SK-N-SH treated with all-trans-retinoic acid at 6 μM for 48 hours (cell line): ENCODE results near the gene ADGRL2.

Experiments used
- ATAC-seq: fragments of 200-7000 bp; cut with Tn5 transposase; 3 replicates; pipeline ENCODE4 v1.9.1; 2020; ENCODE audit warnings: mild to moderate bottlenecking, moderate library complexity
- ARNTL ChIP-seq: fragments of 450-650 bp; formaldehyde crosslinking; IDR thresholded peaks from 2 replicates; pipeline ENCODE4 v1.5.0; 2020; ENCODE audit warnings: low read depth, mild to moderate bottlenecking, moderate library complexity, borderline replicate concordance
- BACH2 ChIP-seq: fragments of 250-450 bp; sonication (Bioruptor Pico); IDR thresholded peaks from 2 replicates; pipeline ENCODE4 v1.9.0; 2021; ENCODE audit warnings: mild to moderate bottlenecking, borderline replicate concordance
- CREB5 ChIP-seq: fragments of 250-450 bp; sonication (Bioruptor Pico); IDR thresholded peaks from 2 replicates; pipeline ENCODE4 v1.5.1; 2020; ENCODE audit warnings: low read depth, mild to moderate bottlenecking, moderate library complexity
- CSDC2 ChIP-seq: fragments of 250-450 bp; sonication (Bioruptor Pico); IDR thresholded peaks from 2 replicates; pipeline ENCODE4 v1.5.0; 2020; ENCODE audit warnings: mild to moderate bottlenecking, moderate library complexity
- ESRRG ChIP-seq: fragments of 250-450 bp; sonication (Bioruptor Pico); IDR thresholded peaks from 2 replicates; pipeline ENCODE4 v1.6.1; 2021; ENCODE audit warnings: mild to moderate bottlenecking
- ISL1 ChIP-seq: fragments of 250-450 bp; sonication (Bioruptor Pico); IDR thresholded peaks from 2 replicates; pipeline ENCODE4 v2.1.2; 2022; ENCODE audit warnings: mild to moderate bottlenecking, moderate library complexity
- OSR1 ChIP-seq: fragments of 250-450 bp; sonication (Bioruptor Pico); IDR thresholded peaks from 2 replicates; pipeline ENCODE4 v1.8.0; 2022; ENCODE audit warnings: moderate library complexity, mild to moderate bottlenecking, inconsistent platforms
- RARB ChIP-seq: fragments of 250-450 bp; sonication (Bioruptor Pico); IDR thresholded peaks from 2 replicates; pipeline ENCODE4 v1.8.0; 2021; ENCODE audit warnings: mild to moderate bottlenecking, moderate library complexity
- TCF4 ChIP-seq: fragments of 250-450 bp; sonication (Bioruptor Pico); IDR thresholded peaks from 2 replicates; pipeline ENCODE4 v1.8.0; 2021; ENCODE audit warnings: mild to moderate bottlenecking, moderate library complexity, borderline replicate concordance
- TOX ChIP-seq: fragments of 250-450 bp; sonication (Bioruptor Pico); IDR thresholded peaks from 2 replicates; pipeline ENCODE4 v1.8.0; 2021; ENCODE audit warnings: mild to moderate bottlenecking, moderate library complexity, borderline replicate concordance
- ZFP3 ChIP-seq: fragments of 250-450 bp; sonication (Bioruptor Pico); IDR thresholded peaks from 2 replicates; pipeline ENCODE4 v1.5.0; 2020; ENCODE audit warnings: mild to moderate bottlenecking, moderate library complexity
- ZFP30 ChIP-seq: fragments of 450-650 bp; formaldehyde crosslinking; IDR thresholded peaks from 2 replicates; pipeline ENCODE4 v1.5.0; 2022; ENCODE audit warnings: mild to moderate bottlenecking, moderate library complexity
- ZNF565 ChIP-seq: fragments of 450-650 bp; formaldehyde crosslinking; conservative IDR thresholded peaks from 2 replicates; pipeline ENCODE4 v1.5.0; 2020; ENCODE audit warnings: low read depth, mild to moderate bottlenecking, moderate library complexity
- TF ChIP-seq, protein P1 (sequence below): fragments of 250-450 bp; sonication (Bioruptor Pico); IDR thresholded peaks from 2 replicates; pipeline ENCODE4 v1.5.0; 2020; ENCODE audit warnings: mild to moderate bottlenecking, moderate library complexity

Gene ADGRL2

GRCh38 chr1:82034812-82035211, 234.1 kb downstream of the ADGRL2 start:
- no peak for ATAC-seq
- TF ChIP-seq TCF4 (no peak), ARNTL (CRISPR knock-in tag) (no peak), ZFP30 (no peak), RARB (CRISPR knock-in tag) (no peak), ZFP3 (CRISPR knock-in tag) (no peak), OSR1 (CRISPR knock-in tag) (no peak), ESRRG (CRISPR knock-in tag) (no peak), CSDC2 (no peak), ZNF565 (CRISPR knock-in tag) (no peak), CREB5 (no peak), TOX (CRISPR knock-in tag) (no peak), ISL1 (CRISPR knock-in tag) (no peak), BACH2 (CRISPR knock-in tag) (no peak)
- TF ChIP-seq, protein P1, sequence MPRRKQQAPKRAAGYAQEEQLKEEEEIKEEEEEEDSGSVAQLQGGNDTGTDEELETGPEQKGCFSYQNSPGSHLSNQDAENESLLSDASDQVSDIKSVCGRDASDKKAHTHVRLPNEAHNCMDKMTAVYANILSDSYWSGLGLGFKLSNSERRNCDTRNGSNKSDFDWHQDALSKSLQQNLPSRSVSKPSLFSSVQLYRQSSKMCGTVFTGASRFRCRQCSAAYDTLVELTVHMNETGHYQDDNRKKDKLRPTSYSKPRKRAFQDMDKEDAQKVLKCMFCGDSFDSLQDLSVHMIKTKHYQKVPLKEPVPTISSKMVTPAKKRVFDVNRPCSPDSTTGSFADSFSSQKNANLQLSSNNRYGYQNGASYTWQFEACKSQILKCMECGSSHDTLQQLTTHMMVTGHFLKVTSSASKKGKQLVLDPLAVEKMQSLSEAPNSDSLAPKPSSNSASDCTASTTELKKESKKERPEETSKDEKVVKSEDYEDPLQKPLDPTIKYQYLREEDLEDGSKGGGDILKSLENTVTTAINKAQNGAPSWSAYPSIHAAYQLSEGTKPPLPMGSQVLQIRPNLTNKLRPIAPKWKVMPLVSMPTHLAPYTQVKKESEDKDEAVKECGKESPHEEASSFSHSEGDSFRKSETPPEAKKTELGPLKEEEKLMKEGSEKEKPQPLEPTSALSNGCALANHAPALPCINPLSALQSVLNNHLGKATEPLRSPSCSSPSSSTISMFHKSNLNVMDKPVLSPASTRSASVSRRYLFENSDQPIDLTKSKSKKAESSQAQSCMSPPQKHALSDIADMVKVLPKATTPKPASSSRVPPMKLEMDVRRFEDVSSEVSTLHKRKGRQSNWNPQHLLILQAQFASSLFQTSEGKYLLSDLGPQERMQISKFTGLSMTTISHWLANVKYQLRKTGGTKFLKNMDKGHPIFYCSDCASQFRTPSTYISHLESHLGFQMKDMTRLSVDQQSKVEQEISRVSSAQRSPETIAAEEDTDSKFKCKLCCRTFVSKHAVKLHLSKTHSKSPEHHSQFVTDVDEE: no peak
